H1 (cell line): ENCODE results near the gene TXN2.

ENCODE experiments used
- CBX5 ChIP-seq: fragments of 300-800, 300-1000 bp; sonication (generic); IDR thresholded peaks from 2 replicates; pipeline ENCODE4 v1.7.1; 2016; ENCODE audit warnings: antibody characterized with exemption, low read length, low read depth
- CHD2 ChIP-seq: IDR thresholded peaks from 2 replicates; pipeline ENCODE4 v1.6.1; 2012; ENCODE audit warnings: low read length, improper control_type of control experiment
- CTCF ChIP-seq, 3 experiments: IDR thresholded peaks; 1 replicate in 2 of 3; 2 replicates in 1 of 3; pipeline versions ENCODE4 v1.5.1 to v1.6.1; 2011; ENCODE audit warnings: low read length in 3 of 3, mild to moderate bottlenecking in 3 of 3, inconsistent platforms in 2 of 3, low read depth in 1 of 3, moderate library complexity in 1 of 3; ENCODE audit not compliant: insufficient read depth in 1 of 3; ENCODE audit errors: control extremely low read depth in 1 of 3
- EP300 ChIP-seq, 2 experiments: IDR thresholded peaks; 1 replicate in 1 of 2; 2 replicates in 1 of 2; pipeline ENCODE4 v1.6.1; 2011 to 2012; ENCODE audit warnings: low read depth in 2 of 2, low read length in 2 of 2, mild to moderate bottlenecking in 2 of 2, borderline replicate concordance in 1 of 2, inconsistent platforms in 1 of 2, moderate library complexity in 1 of 2
- EZH2 ChIP-seq: fragments of 200-600 bp; sonication (generic); IDR thresholded peaks from 2 replicates; pipeline ENCODE4 v1.7.1; 2012; ENCODE audit warnings: low read depth, mild to moderate bottlenecking, moderate library complexity, low read length, inconsistent platforms; ENCODE audit not compliant: severe bottlenecking
- GABPA ChIP-seq: IDR thresholded peaks from 2 replicates; pipeline ENCODE4 v1.6.1; 2011; ENCODE audit warnings: mild to moderate bottlenecking, low read length, moderate library complexity, borderline replicate concordance; ENCODE audit not compliant: insufficient read depth
- HDAC2 ChIP-seq, 2 experiments: fragments of 300-600 bp in 1 of 2; sonication (generic) in 1 of 2; IDR thresholded peaks; 2 replicates each; pipeline ENCODE4 v1.6.1; 2011 to 2012; ENCODE audit warnings: low read depth in 2 of 2, low read length in 2 of 2, mild to moderate bottlenecking in 2 of 2, moderate library complexity in 2 of 2, borderline replicate concordance in 1 of 2, inconsistent platforms in 1 of 2
- POLR2A ChIP-seq, 2 experiments: IDR thresholded peaks; 1 replicate in 1 of 2; 2 replicates in 1 of 2; pipeline ENCODE4 v1.6.1; 2011; ENCODE audit warnings: low read depth in 2 of 2, low read length in 2 of 2, mild to moderate bottlenecking in 2 of 2; ENCODE audit errors: control extremely low read depth in 1 of 2
- RFX5 ChIP-seq: IDR thresholded peaks from 2 replicates; pipeline ENCODE4 v1.6.1; 2011; ENCODE audit warnings: low read depth, low read length, improper control_type of control experiment, borderline replicate concordance
- SP1 ChIP-seq: IDR thresholded peaks from 2 replicates; pipeline ENCODE4 v1.6.1; 2011; ENCODE audit warnings: low read depth, low read length
- SRF ChIP-seq: IDR thresholded peaks from 2 replicates; pipeline ENCODE4 v1.6.1; 2011; ENCODE audit warnings: mild to moderate bottlenecking, low read depth, low read length, moderate library complexity
- TCF12 ChIP-seq: IDR thresholded peaks from 2 replicates; pipeline ENCODE4 v1.6.1; 2011; ENCODE audit warnings: low read depth, mild to moderate bottlenecking, low read length
- TEAD4 ChIP-seq: IDR thresholded peaks from 2 replicates; pipeline ENCODE4 v1.6.1; 2012; ENCODE audit warnings: low read depth, low read length, inconsistent platforms, mixed read lengths

- TF ChIP-seq CTCF (IDR thresholded peaks at IDR 0.05; ENCODE audit: control extremely low read depth in 1 of 3, insufficient read depth in 1 of 3, low read depth in 1 of 3, low read length in 3 of 3) (no peak), TCF12 (no peak), EZH2 (no peak), RFX5 (no peak), SP1 (no peak), CBX5 (no peak), EP300 (IDR thresholded peaks at IDR 0.05; ENCODE audit: borderline replicate concordance in 1 of 2, low read depth in 2 of 2, low read length in 2 of 2) (no peak), SRF (no peak), TEAD4 (no peak), POLR2A (IDR thresholded peaks at IDR 0.05; ENCODE audit: control extremely low read depth in 1 of 2, low read depth in 2 of 2, low read length in 2 of 2) (no peak), CHD2 (no peak), HDAC2 (IDR thresholded peaks at IDR 0.05; ENCODE audit: borderline replicate concordance in 1 of 2, low read depth in 2 of 2, low read length in 2 of 2) (no peak), GABPA (no peak)
Observed at GRCh38 chr22:36424901-36425579, 56.4 kb downstream of the TXN2 start.
